ENCODE results near the gene MEGF6. TPM values are rescaled to one million over a fixed set of nuclear protein-coding genes. Genes with fewer than 3 reads are reported as not detected.

MEGF6 gene
- total RNA-seq, 2 donors from 2014 or later, result 83.0 to 103 TPM

GRCh38 chr1:3508757-3509415 is 102.4 kb downstream of the MEGF6 start:
- Mint-ChIP-seq H3K4me1 (no peaks in the 10 kb centered on the region), H3K27ac (no peak overlapping the region), H3K9me3 (no peaks in the 10 kb centered on the region), H3K27me3 (ENCODE audit: insufficient read depth) (no peaks in the 10 kb centered on the region), H3K36me3 (ENCODE audit: low read depth) (peaks cover 28% of the 10 kb centered on the region), H3K4me3 (no peak overlapping the region)
- TF ChIP-seq, protein P1, sequence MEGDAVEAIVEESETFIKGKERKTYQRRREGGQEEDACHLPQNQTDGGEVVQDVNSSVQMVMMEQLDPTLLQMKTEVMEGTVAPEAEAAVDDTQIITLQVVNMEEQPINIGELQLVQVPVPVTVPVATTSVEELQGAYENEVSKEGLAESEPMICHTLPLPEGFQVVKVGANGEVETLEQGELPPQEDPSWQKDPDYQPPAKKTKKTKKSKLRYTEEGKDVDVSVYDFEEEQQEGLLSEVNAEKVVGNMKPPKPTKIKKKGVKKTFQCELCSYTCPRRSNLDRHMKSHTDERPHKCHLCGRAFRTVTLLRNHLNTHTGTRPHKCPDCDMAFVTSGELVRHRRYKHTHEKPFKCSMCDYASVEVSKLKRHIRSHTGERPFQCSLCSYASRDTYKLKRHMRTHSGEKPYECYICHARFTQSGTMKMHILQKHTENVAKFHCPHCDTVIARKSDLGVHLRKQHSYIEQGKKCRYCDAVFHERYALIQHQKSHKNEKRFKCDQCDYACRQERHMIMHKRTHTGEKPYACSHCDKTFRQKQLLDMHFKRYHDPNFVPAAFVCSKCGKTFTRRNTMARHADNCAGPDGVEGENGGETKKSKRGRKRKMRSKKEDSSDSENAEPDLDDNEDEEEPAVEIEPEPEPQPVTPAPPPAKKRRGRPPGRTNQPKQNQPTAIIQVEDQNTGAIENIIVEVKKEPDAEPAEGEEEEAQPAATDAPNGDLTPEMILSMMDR (conservative IDR thresholded peaks at IDR 0.05), result no peak
- H3K4me3 ChIP-seq (ENCODE audit: low read length), result no peak overlapping the region
- no peak overlapping the region for H3K27ac ChIP-seq (ENCODE audit: low read depth, low read length)
- H3K4me1 ChIP-seq (ENCODE audit: control insufficient read depth, insufficient read depth, low read length), result no peaks in the 10 kb centered on the region
- DNase-seq, result no peak
- 94 to 95% methylated on average over 24 to 33 of the region's 33 CpGs for WGBS, 2 experiments (ENCODE audit: insufficient coverage in 1 of 2, insufficient read length in 1 of 2)
- no peaks in the 10 kb centered on the region for H3K27me3 ChIP-seq (ENCODE audit: control insufficient read depth, insufficient read depth, low read length, poor library complexity, severe bottlenecking)
- H3K9ac ChIP-seq (ENCODE audit: extremely low read depth, low read length, poor library complexity, severe bottlenecking), result no peak overlapping the region
- no peaks in the 10 kb centered on the region for H3K36me3 ChIP-seq (ENCODE audit: control insufficient read depth, insufficient read depth, low read length)
- no peaks in the 10 kb centered on the region for H3K9me3 ChIP-seq (ENCODE audit: control insufficient read depth, low read length)

DNA sequence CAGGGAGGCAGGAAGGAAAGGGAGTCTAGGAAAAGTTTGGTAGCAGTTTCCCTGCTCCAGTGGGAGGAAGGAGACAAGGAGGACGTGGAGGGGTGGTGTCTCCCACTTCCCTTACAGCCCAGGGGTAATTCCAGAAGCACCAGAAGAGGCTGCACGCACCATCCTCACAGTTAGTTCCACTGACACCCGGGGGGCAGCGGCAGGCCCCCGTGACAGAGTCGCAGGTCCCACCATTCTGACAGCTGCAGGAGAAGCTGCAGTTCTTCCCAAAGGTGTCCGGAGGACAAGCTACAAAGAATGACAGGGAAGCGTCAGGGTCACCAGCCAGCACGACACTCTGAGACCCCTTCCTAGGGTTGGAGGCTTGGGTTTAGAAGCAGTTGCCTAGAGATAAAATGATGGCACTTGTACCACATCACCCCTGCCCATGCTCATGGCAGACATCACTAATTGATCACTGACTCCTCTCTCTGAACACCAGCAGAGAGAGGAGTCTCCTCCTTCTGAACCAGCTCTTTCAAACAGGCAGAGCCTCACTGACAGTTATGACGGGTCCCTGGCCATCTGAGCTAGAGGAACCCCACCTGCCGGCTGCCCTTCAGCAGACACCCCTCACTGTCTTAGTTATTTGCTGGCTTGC is 103.6 kb downstream of the MEGF6 start:
- peaks cover 23% of the 10 kb centered on the region for H3K36me3 Mint-ChIP-seq (ENCODE audit: low read depth)

DNA sequence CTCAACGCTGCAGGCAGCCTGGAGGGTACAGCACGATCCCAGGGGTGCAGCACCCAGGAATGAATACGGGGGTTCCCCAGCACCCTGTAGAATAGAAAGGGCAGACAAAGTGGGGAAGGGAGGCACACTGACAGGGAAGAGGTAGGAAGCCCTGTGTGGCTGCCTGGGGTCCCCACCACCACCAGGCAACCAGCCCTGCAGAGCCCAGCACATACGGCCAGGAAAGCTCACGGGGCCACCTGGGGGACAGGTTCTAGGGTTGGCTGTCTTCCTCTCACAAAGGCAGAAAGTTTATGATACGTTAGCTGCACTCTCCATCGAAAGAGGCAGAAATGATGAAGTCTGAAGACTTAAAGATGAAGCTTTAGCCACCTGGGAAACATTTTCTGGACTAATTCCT is 104.4 kb downstream of the MEGF6 start:
- Histone ChIP-seq H3K4me3 (ENCODE audit: low read length) (no peak overlapping the region), H3K9ac (ENCODE audit: extremely low read depth, low read length, poor library complexity, severe bottlenecking) (no peak overlapping the region), H3K27ac (ENCODE audit: low read depth, low read length) (no peak overlapping the region), H3K27me3 (ENCODE audit: control insufficient read depth, insufficient read depth, low read length, poor library complexity, severe bottlenecking) (no peaks in the 10 kb centered on the region), H3K36me3 (ENCODE audit: control insufficient read depth, insufficient read depth, low read length) (no peaks in the 10 kb centered on the region), H3K4me1 (ENCODE audit: control insufficient read depth, insufficient read depth, low read length) (no peaks in the 10 kb centered on the region), H3K9me3 (ENCODE audit: control insufficient read depth, low read length) (no peaks in the 10 kb centered on the region)
- Mint-ChIP-seq H3K27me3 (ENCODE audit: insufficient read depth) (no peaks in the 10 kb centered on the region), H3K4me1 (no peaks in the 10 kb centered on the region), H3K4me3 (no peak overlapping the region), H3K27ac (no peak overlapping the region), H3K36me3 (ENCODE audit: low read depth) (peaks cover 16% of the 10 kb centered on the region), H3K9me3 (no peaks in the 10 kb centered on the region)
- no peak for DNase-seq
- TF ChIP-seq, protein P1 (conservative IDR thresholded peaks at IDR 0.05), result no peak
- 88 to 96% methylated on average over 4 to 7 of the region's 7 CpGs for WGBS, 2 experiments (ENCODE audit: insufficient coverage in 1 of 2, insufficient read length in 1 of 2)

More for the DNA sequence above, 103.6 kb downstream of the MEGF6 start:
- no peak overlapping the region for H3K27ac ChIP-seq (ENCODE audit: low read depth, low read length)
- Mint-ChIP-seq H3K9me3 (no peaks in the 10 kb centered on the region), H3K27ac (no peak overlapping the region), H3K27me3 (ENCODE audit: insufficient read depth) (no peaks in the 10 kb centered on the region), H3K4me3 (no peak overlapping the region), H3K4me1 (no peaks in the 10 kb centered on the region)
- 90 to 97% methylated on average over 11 of the region's 11 CpGs for WGBS, 2 experiments (ENCODE audit: insufficient coverage in 1 of 2, insufficient read length in 1 of 2)
- no peaks in the 10 kb centered on the region for H3K27me3 ChIP-seq (ENCODE audit: control insufficient read depth, insufficient read depth, low read length, poor library complexity, severe bottlenecking)
- no peaks in the 10 kb centered on the region for H3K9me3 ChIP-seq (ENCODE audit: control insufficient read depth, low read length)
- TF ChIP-seq, protein P1 (conservative IDR thresholded peaks at IDR 0.05), result no peak
- no peak overlapping the region for H3K4me3 ChIP-seq (ENCODE audit: low read length)
- H3K36me3 ChIP-seq (ENCODE audit: control insufficient read depth, insufficient read depth, low read length), result no peaks in the 10 kb centered on the region
- no peaks in the 10 kb centered on the region for H3K4me1 ChIP-seq (ENCODE audit: control insufficient read depth, insufficient read depth, low read length)
- no peak for DNase-seq
- H3K9ac ChIP-seq (ENCODE audit: extremely low read depth, low read length, poor library complexity, severe bottlenecking), result no peak overlapping the region
